ENCODE measurements around the gene APOBEC3B. TPM values are rescaled to one million over a fixed set of nuclear protein-coding genes. Genes with fewer than 3 reads are reported as not detected.

The APOBEC3B gene
- polyA plus RNA-seq, 1 of the 3 experiments (the other 2 are of a cell fraction) = not detected

DNA sequence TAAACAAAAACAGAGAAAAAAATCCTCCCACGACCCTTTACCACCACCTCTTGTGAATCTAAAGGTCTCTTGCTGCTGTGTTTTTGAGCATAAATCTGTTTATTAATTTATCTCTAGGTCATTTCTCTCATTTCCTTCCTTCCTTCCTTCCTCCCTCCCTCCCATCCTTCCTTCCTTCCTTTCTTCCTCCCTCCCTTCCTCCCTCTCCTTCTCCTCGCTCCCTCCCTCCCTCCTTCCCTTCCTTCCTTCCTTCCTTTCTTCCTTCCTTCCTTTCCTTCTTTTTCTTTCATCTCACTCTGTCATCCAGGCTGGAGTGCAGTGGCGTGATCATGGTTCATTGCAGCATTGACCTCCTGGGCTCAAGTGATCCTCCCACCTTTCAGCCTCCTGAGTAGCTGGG lies 38.3 kb upstream of the APOBEC3B start:
- Histone ChIP-seq H3K27ac (ENCODE audit: low read depth in 2 of 2, low read length in 1 of 2) (no peak overlapping the region), H3K9me3 (no peaks in the 10 kb centered on the region), H4K20me1 (ENCODE audit: insufficient read depth) (no peaks in the 10 kb centered on the region), H3K36me3 (replicated peaks in 1 of 2; ENCODE audit: control insufficient read depth in 1 of 2, insufficient read depth in 2 of 2, low read length in 1 of 2) (no peaks in the 10 kb centered on the region), H3K9ac (no peak overlapping the region), H3K4me3 (ENCODE audit: low read depth in 2 of 2, low read length in 1 of 2) (no peak overlapping the region), H2AFZ (ENCODE audit: low read depth) (no peak overlapping the region), H3K4me1 (ENCODE audit: control insufficient read depth in 1 of 2, insufficient read depth in 2 of 2, low read depth in 1 of 2, low read length in 1 of 2) (no peaks in the 10 kb centered on the region), H3K4me2 (no peak overlapping the region), H3K79me2 (ENCODE audit: insufficient read depth) (no peaks in the 10 kb centered on the region), H3K27me3 (ENCODE audit: insufficient read depth) (no peaks in the 10 kb centered on the region; the same call in 1 of the 2 replicates), H3F3A (replicated peaks; ENCODE audit: insufficient read depth) (no peaks in the 10 kb centered on the region), H3K9me2 (no peaks in the 10 kb centered on the region)
- POLR2A ChIA-PET = no interaction called here
- WGBS (ENCODE audit: low lambda C conversion rate) = 37% methylated on average over 3 of the region's 3 CpGs
- CTCF ChIA-PET = no interaction called here
- TF ChIP-seq NRF1 (IDR thresholded peaks at IDR 0.05; ENCODE audit: low read depth, low read length) = no peak
- no peak for TF ChIP-seq JUND (IDR thresholded peaks at IDR 0.05)
- TF ChIP-seq EP300 (IDR thresholded peaks at IDR 0.05; ENCODE audit: borderline replicate concordance in 1 of 2, low read depth in 1 of 2, low read length in 1 of 2) = no peak
- DNase-seq = no peak

DNA sequence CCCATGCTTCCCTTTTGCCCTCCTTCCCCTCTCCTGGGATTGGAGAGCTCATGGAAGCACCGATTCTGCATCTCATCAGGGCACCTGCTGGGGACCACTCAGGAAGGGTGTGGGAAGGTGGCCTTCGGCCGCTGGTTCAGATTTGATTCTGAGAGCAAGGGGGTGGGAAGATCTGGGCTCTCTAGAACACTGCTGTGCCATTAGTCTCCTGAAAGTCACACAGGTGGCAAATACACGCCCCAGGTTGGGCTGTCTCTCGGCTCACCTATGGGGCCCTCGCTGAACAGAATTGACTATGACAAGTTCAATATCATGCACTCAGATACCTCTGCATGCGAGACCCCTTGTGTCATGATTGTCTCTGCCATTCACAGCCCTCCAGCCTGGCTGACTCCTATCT lies 37.5 kb upstream of the APOBEC3B start:
- ChIA-PET CTCF (no interaction called here), POLR2A (no interaction called here)
- 87% methylated on average over 3 of the region's 7 CpGs for WGBS (ENCODE audit: low lambda C conversion rate)
- no peaks in the 10 kb centered on the region for H3K9me2 ChIP-seq
- H3K79me2 ChIP-seq (ENCODE audit: insufficient read depth) = no peaks in the 10 kb centered on the region
- H3K4me2 ChIP-seq = no peak overlapping the region
- no peak overlapping the region for H3K27ac ChIP-seq (ENCODE audit: low read depth in 2 of 2, low read length in 1 of 2)
- TF ChIP-seq EP300 (IDR thresholded peaks at IDR 0.05; ENCODE audit: borderline replicate concordance in 1 of 2, low read depth in 1 of 2, low read length in 1 of 2) (no peak), RAD21 (IDR thresholded peaks at IDR 0.05; ENCODE audit: low read length) (no peak), SMC3 (IDR thresholded peaks at IDR 0.05; ENCODE audit: low read depth, low read length) (no peak), YY1 (IDR thresholded peaks at IDR 0.05; ENCODE audit: low read depth) (no peak), GABPA (IDR thresholded peaks at IDR 0.05; ENCODE audit: low read depth) (no peak), SIN3A (IDR thresholded peaks at IDR 0.05; ENCODE audit: borderline replicate concordance, low read depth, low read length) (no peak), FOXJ3 (CRISPR knock-in tag; IDR thresholded peaks at IDR 0.05) (no peak), MXI1 (IDR thresholded peaks at IDR 0.05; ENCODE audit: low read depth, low read length) (no peak), MEF2A (IDR thresholded peaks at IDR 0.05; ENCODE audit: borderline replicate concordance, low read depth) (no peak), FOSL2 (IDR thresholded peaks at IDR 0.05; ENCODE audit: borderline replicate concordance, low read depth) (no peak), POLR2AphosphoS5 (IDR thresholded peaks at IDR 0.05; ENCODE audit: low read depth, low read length) (no peak), NFIC (IDR thresholded peaks at IDR 0.05; ENCODE audit: borderline replicate concordance) (no peak), RFX5 (IDR thresholded peaks at IDR 0.05; ENCODE audit: low read length) (no peak), TEAD4 (IDR thresholded peaks at IDR 0.05; ENCODE audit: borderline replicate concordance, insufficient read depth) (no peak), EZH2phosphoT487 (IDR thresholded peaks at IDR 0.05; ENCODE audit: borderline replicate concordance, low read depth) (no peak)
- TF ChIP-seq, protein P1, sequence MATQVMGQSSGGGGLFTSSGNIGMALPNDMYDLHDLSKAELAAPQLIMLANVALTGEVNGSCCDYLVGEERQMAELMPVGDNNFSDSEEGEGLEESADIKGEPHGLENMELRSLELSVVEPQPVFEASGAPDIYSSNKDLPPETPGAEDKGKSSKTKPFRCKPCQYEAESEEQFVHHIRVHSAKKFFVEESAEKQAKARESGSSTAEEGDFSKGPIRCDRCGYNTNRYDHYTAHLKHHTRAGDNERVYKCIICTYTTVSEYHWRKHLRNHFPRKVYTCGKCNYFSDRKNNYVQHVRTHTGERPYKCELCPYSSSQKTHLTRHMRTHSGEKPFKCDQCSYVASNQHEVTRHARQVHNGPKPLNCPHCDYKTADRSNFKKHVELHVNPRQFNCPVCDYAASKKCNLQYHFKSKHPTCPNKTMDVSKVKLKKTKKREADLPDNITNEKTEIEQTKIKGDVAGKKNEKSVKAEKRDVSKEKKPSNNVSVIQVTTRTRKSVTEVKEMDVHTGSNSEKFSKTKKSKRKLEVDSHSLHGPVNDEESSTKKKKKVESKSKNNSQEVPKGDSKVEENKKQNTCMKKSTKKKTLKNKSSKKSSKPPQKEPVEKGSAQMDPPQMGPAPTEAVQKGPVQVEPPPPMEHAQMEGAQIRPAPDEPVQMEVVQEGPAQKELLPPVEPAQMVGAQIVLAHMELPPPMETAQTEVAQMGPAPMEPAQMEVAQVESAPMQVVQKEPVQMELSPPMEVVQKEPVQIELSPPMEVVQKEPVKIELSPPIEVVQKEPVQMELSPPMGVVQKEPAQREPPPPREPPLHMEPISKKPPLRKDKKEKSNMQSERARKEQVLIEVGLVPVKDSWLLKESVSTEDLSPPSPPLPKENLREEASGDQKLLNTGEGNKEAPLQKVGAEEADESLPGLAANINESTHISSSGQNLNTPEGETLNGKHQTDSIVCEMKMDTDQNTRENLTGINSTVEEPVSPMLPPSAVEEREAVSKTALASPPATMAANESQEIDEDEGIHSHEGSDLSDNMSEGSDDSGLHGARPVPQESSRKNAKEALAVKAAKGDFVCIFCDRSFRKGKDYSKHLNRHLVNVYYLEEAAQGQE (IDR thresholded peaks at IDR 0.05; ENCODE audit: low read depth, low read length) = no peak
- TF ChIP-seq, protein P2, sequence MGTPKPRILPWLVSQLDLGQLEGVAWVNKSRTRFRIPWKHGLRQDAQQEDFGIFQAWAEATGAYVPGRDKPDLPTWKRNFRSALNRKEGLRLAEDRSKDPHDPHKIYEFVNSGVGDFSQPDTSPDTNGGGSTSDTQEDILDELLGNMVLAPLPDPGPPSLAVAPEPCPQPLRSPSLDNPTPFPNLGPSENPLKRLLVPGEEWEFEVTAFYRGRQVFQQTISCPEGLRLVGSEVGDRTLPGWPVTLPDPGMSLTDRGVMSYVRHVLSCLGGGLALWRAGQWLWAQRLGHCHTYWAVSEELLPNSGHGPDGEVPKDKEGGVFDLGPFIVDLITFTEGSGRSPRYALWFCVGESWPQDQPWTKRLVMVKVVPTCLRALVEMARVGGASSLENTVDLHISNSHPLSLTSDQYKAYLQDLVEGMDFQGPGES (IDR thresholded peaks at IDR 0.05; ENCODE audit: low read depth, low read length) = no peak
- TF ChIP-seq, protein P3, sequence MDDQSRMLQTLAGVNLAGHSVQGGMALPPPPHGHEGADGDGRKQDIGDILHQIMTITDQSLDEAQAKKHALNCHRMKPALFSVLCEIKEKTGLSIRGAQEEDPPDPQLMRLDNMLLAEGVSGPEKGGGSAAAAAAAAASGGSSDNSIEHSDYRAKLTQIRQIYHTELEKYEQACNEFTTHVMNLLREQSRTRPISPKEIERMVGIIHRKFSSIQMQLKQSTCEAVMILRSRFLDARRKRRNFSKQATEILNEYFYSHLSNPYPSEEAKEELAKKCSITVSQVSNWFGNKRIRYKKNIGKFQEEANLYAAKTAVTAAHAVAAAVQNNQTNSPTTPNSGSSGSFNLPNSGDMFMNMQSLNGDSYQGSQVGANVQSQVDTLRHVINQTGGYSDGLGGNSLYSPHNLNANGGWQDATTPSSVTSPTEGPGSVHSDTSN (IDR thresholded peaks at IDR 0.05) = no peak
- TF ChIP-seq, protein P4, sequence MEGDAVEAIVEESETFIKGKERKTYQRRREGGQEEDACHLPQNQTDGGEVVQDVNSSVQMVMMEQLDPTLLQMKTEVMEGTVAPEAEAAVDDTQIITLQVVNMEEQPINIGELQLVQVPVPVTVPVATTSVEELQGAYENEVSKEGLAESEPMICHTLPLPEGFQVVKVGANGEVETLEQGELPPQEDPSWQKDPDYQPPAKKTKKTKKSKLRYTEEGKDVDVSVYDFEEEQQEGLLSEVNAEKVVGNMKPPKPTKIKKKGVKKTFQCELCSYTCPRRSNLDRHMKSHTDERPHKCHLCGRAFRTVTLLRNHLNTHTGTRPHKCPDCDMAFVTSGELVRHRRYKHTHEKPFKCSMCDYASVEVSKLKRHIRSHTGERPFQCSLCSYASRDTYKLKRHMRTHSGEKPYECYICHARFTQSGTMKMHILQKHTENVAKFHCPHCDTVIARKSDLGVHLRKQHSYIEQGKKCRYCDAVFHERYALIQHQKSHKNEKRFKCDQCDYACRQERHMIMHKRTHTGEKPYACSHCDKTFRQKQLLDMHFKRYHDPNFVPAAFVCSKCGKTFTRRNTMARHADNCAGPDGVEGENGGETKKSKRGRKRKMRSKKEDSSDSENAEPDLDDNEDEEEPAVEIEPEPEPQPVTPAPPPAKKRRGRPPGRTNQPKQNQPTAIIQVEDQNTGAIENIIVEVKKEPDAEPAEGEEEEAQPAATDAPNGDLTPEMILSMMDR (IDR thresholded peaks at IDR 0.05) = no peak
- H4K20me1 ChIP-seq (ENCODE audit: insufficient read depth) = no peaks in the 10 kb centered on the region
- H2AFZ ChIP-seq (ENCODE audit: low read depth) = no peak overlapping the region
- H3K9ac ChIP-seq = no peak overlapping the region
- H3K9me3 ChIP-seq = no peaks in the 10 kb centered on the region
- DNase-seq = no peak
- no peak overlapping the region for H3K4me3 ChIP-seq (ENCODE audit: low read depth in 2 of 2, low read length in 1 of 2)
- no peaks in the 10 kb centered on the region; the same call in 1 of the 2 replicates for H3K27me3 ChIP-seq (ENCODE audit: insufficient read depth)
- H3F3A ChIP-seq (replicated peaks; ENCODE audit: insufficient read depth) = no peaks in the 10 kb centered on the region
- H3K36me3 ChIP-seq (replicated peaks in 1 of 2; ENCODE audit: control insufficient read depth in 1 of 2, insufficient read depth in 2 of 2, low read length in 1 of 2) = no peaks in the 10 kb centered on the region
- H3K4me1 ChIP-seq (ENCODE audit: control insufficient read depth in 1 of 2, insufficient read depth in 2 of 2, low read depth in 1 of 2, low read length in 1 of 2) = no peaks in the 10 kb centered on the region
